GM19395 (cell line): ENCODE results near the gene OR2T12.
A peak's percentile ranks its signal among the peaks of the same experiment; 100 is the strongest.
"Not testable (repeated sequence)": the region's sequence is repeated elsewhere in the genome, so short reads cannot be mapped to it uniquely, and the experiment has no call there.

Source experiments
- ATAC-seq: cut with Tn5 transposase; IDR thresholded peaks from one replicate; pipeline ENCODE4 v1.9.1; 2021; ENCODE audit warnings: mild to moderate bottlenecking, moderate library complexity; ENCODE audit not compliant: unreplicated experiment

The OR2T12 gene

DNA sequence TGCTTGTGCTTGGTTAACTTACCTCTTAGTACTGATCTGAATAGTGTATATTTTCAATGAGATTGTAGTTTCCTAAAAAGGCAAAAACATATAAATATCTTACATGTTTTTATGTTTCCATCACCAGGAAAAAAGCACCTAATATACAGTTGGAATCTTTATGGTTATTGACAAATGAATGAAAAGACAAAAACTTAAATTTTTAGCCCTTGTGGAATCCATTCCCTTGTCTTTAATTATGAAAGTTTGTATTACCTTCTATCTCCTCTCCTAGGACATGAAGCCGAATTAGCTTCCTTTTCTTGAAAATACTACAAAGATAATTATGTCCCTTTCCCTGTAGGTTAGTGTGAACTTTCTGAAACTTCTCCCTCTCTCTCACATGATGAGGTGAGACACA, at the start of gene OR2T12:
TSS of gene OR2T12 (minus strand) at position 101 of the 400 bp plus-strand sequence. CDS start 7,846 bp downstream, outside the sequence.
- no peak for ATAC-seq

GRCh38 chr1:248348475-248348874, 45.3 kb upstream of the OR2T12 start, which contains the start of gene OR14C36:
Gene OR14C36, plus strand, starts transcription at chr1:248348775. Its CDS starts 0 bp downstream, at chr1:248348775.
- no peak for ATAC-seq

DNA sequence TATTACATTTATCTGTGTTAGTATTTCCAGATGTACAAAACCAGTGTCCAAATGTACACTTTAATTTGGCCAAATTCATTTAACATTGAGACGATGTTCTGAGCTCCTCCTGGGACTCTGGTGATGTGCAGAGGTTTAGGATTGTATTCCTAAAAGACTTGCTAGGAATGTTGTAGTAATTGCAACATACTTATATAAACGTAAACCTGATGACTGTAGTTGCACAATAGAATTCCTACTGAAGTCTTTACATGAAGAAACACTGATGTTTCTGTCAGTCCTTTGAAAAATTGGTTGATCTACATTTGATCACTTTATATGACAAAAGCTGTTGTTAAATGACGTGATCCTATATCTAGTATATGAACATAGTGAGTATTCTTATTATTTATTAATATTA, 40.2 kb upstream of the OR2T12 start:
- no peak for ATAC-seq

DNA sequence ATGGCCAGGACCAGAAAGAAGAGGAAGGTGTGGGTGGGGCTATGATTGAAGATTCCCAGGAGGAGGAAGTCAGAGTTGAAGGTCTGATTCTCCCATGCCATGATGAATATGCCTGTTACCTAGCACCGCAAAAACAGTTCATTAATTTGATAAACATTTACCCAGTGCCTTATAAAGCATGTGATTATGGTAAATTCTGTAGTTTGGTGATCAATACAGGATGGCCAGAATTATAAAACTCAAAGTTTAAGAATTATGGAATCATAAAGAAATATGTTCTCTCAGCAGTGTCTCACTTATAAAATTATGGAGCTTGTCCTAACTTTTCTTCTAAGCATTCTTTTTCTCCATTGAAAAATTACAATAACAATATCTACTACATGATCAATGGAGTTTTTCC, 21.2 kb upstream of the OR2T12 start, which contains the start of gene OR2M7:
TSS of gene OR2M7 (minus strand) at position 101 of the 400 bp plus-strand sequence. CDS start at position 101, 0 bp downstream.
- no peak for ATAC-seq

DNA sequence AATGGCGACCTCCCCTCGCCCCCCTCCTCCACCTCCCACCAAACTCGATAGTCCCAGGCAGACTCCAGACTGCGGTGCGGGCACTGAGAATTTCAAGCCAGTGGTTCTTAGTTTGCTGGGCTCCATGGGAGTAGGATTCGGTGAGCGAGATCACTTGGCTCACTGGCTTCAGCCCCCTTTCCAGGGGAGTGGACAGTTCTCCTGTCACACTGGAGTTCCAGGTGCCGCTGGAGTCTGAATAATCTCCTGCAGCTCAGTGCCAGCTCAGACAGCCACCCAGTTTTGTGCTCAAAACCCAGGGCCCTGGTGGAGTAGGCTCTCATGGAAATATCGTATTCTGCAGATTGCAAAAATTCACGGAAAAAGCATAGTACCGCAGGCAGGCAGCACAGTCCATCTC, 13.6 kb upstream of the OR2T12 start:
- no peak for ATAC-seq

- ATAC-seq: not testable (repeated sequence)
These were observed 3.5 kb upstream of the OR2T12 start for GRCh38 chr1:248306740-248307139.

DNA sequence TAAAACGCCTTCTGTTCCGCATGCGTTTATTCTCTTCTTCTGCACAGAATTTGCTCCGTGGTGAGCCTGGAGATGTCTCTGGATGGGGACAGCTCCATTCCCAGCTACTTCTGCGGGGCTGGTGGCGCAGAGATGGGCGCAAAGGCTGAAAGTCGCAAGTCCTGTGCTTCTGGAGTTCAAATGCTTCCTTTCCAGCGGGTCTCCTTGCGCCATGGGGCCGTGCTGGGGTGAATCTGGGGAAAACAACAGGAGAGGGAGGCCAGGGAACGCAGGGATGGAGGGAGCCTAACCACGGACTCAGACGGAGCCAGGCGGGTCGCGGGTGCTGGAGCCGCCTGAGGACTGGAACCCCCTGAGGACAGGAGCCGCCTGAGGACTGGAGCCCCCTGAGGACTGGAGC, 2.9 kb upstream of the OR2T12 start:
- ATAC-seq: no peak

- ATAC-seq: not testable (repeated sequence)
These were observed 2.4 kb upstream of the OR2T12 start for GRCh38 chr1:248305672-248306071.

- no peak for ATAC-seq
These were observed 14.8 kb downstream of the OR2T12 start for GRCh38 chr1:248288391-248288790.

GRCh38 chr1:248277876-248278275, 25.3 kb downstream of the OR2T12 start, which contains the start of gene OR2T33:
Gene OR2T33, minus strand, starts transcription at chr1:248277976. Its CDS starts 4,162 bp downstream, at chr1:248273814.
- ATAC-seq: no peak

DNA sequence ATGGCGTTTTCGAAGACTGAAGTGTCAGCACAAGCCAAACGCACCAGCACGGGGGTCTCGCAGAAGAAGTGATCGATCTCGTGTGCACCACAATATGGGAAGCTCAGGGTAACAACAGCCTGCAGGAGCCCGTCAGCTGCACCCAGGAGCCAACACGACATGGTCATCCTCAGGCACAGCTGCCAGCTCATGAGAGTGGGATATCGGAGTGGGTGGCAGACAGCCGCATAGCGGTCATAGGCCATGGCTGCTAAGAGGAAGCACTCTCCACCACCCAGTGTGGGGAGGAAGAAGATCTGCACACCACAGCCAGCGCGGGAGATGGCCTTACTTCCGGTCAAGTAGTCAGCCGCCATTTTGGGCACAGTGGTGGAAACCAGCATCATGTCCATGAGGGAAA, 30.0 kb downstream of the OR2T12 start:
- ATAC-seq: not testable (repeated sequence)

DNA sequence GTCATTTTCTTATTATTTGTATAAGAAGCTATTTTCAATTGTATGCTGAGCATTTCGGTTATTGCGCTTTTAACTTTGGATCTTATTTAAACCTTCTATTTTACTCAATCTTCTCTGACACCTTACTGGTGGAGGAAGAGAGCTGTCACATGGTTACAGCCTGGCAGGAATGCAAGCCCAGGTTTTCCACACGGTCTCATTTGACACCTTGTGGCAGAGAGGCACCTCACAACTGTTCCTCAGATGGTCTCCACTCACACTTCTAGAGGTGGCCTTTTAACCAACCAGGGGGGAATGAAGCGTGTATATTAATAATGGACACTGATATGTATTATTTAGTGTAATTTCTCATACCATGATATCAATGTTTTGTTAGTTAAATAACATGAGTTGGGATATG, 35.0 kb downstream of the OR2T12 start:
- no peak for ATAC-seq

DNA sequence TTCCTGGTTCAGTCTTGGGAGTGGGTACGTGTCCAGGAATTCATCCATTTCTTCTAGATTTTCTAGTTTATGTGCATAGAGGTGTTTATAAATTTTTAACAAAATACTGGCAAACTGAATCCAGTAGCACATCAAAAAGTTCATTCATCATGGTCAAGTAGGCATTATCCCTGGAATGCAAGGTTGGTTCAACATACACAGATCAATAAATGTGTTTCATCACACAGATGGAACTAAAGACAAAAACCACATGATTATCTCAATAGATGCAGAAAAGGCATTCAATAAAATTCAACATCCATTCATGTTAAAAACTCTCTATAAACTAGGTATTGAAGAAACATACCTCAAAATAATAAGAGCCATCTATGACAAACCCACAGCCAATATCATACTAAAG, 43.9 kb downstream of the OR2T12 start:
- ATAC-seq: not testable (repeated sequence)

GRCh38 chr1:248243204-248243603, 60.0 kb downstream of the OR2T12 start:
- ATAC-seq: peak; percentile 95
